ENCODE data around the gene PLEKHA7.

The PLEKHA7 gene

GRCh38 chr11:16846305-16846704 lies 167.9 kb downstream of the PLEKHA7 start:
- DNase-seq (ENCODE audit: low read depth, low spot score) = no peak

- DNase-seq (ENCODE audit: low read depth, low spot score) = no peak
Observed at GRCh38 chr11:16844268-16844771, 169.9 kb downstream of the PLEKHA7 start.

GRCh38 chr11:16843294-16843693 lies 170.9 kb downstream of the PLEKHA7 start:
- DNase-seq (ENCODE audit: low read depth, low spot score) = no peak

GRCh38 chr11:16841984-16842383 lies 172.2 kb downstream of the PLEKHA7 start:
- no peak for DNase-seq (ENCODE audit: low read depth, low spot score)

GRCh38 chr11:16841481-16841880 lies 172.7 kb downstream of the PLEKHA7 start:
- DNase-seq (ENCODE audit: low read depth, low spot score) = no peak

- DNase-seq (ENCODE audit: low read depth, low spot score) = no peak
Observed at GRCh38 chr11:16840951-16841350, 173.3 kb downstream of the PLEKHA7 start.

GRCh38 chr11:16839821-16840220 lies 174.4 kb downstream of the PLEKHA7 start:
- DNase-seq (ENCODE audit: low read depth, low spot score) = no peak

GRCh38 chr11:16834384-16834783 lies 179.8 kb downstream of the PLEKHA7 start:
- DNase-seq (ENCODE audit: low read depth, low spot score) = no peak

GRCh38 chr11:16833026-16833425 lies 181.2 kb downstream of the PLEKHA7 start:
- DNase-seq (ENCODE audit: low read depth, low spot score) = no peak

GRCh38 chr11:16832193-16832539 lies 182.0 kb downstream of the PLEKHA7 start:
- DNase-seq (ENCODE audit: low read depth, low spot score) = no peak

GRCh38 chr11:16831316-16832192 lies 182.7 kb downstream of the PLEKHA7 start:
- no peak for DNase-seq (ENCODE audit: low read depth, low spot score)

GRCh38 chr11:16827139-16827538 lies 187.1 kb downstream of the PLEKHA7 start:
- DNase-seq (ENCODE audit: low read depth, low spot score) = no peak

- DNase-seq (ENCODE audit: low read depth, low spot score) = no peak
Observed at GRCh38 chr11:16825968-16826367, 188.2 kb downstream of the PLEKHA7 start.

GRCh38 chr11:16825101-16825500 lies 189.1 kb downstream of the PLEKHA7 start:
- no peak for DNase-seq (ENCODE audit: low read depth, low spot score)

- DNase-seq (ENCODE audit: low read depth, low spot score) = peak; percentile 90
Observed at GRCh38 chr11:16820324-16821092, 193.7 kb downstream of the PLEKHA7 start.

- DNase-seq (ENCODE audit: low read depth, low spot score) = peak; percentile 29
Observed at GRCh38 chr11:16818284-16818683, 195.9 kb downstream of the PLEKHA7 start.

GRCh38 chr11:16817351-16817750 lies 196.9 kb downstream of the PLEKHA7 start:
- no peak for DNase-seq (ENCODE audit: low read depth, low spot score)

GRCh38 chr11:16816358-16817270 lies 197.6 kb downstream of the PLEKHA7 start:
- DNase-seq (ENCODE audit: low read depth, low spot score) = no peak

GRCh38 chr11:16815047-16815767 lies 199.0 kb downstream of the PLEKHA7 start:
- no peak for DNase-seq (ENCODE audit: low read depth, low spot score)

- DNase-seq (ENCODE audit: low read depth, low spot score) = no peak
Observed at GRCh38 chr11:16814410-16815046, 199.7 kb downstream of the PLEKHA7 start.

Measured in astrocyte of the hippocampus (primary cell).